NCI-H1930 (cell line): ENCODE data around the gene PDK1.
A peak's percentile ranks its signal among the peaks of the same experiment; 100 is the strongest.
"Not testable (repeated sequence)": the region's sequence is repeated elsewhere in the genome, so short reads cannot be mapped to it uniquely, and the experiment has no call there.

ENCODE experiments used
- DNase-seq, 2 experiments: peaks; one replicate each; lab custom pipeline; 2025; lab: John Stamatoyannopoulos, UW

Gene PDK1

DNA sequence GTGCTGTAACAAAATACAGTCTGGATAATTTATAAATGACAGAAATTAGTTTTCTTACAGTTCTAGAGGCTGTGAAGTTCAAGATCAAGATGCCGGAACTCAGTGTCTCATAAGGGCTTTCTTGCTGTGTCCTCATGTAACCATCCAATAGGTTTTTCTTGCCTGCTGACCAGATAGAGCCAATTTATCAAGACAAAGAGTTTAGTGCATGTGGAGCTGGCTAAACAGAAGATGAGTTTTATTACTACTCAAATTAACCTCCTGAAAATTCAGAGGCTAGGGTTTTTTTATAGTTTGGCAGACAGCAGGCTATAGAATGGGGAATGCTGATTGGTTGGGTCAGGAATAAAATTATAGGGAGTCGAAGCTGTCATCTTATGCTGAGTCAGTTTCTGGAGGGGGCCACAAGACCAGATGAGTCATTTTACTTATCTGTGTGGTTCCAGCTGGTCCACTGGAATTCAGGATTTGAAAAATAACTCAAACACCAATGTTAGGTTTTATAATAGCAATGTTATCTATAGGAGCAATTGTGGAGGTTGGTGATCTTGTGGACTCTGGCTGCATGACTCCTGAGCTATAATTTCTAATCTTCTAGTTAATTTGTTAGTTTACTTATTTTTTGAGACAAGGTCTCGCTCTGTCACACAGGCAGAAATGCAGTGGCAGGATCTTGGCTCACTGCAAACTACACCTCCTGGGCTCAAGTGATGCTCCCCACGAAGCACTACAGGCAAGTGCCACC, 3.2 kb upstream of the PDK1 start:
- DNase-seq, result no peak

DNA sequence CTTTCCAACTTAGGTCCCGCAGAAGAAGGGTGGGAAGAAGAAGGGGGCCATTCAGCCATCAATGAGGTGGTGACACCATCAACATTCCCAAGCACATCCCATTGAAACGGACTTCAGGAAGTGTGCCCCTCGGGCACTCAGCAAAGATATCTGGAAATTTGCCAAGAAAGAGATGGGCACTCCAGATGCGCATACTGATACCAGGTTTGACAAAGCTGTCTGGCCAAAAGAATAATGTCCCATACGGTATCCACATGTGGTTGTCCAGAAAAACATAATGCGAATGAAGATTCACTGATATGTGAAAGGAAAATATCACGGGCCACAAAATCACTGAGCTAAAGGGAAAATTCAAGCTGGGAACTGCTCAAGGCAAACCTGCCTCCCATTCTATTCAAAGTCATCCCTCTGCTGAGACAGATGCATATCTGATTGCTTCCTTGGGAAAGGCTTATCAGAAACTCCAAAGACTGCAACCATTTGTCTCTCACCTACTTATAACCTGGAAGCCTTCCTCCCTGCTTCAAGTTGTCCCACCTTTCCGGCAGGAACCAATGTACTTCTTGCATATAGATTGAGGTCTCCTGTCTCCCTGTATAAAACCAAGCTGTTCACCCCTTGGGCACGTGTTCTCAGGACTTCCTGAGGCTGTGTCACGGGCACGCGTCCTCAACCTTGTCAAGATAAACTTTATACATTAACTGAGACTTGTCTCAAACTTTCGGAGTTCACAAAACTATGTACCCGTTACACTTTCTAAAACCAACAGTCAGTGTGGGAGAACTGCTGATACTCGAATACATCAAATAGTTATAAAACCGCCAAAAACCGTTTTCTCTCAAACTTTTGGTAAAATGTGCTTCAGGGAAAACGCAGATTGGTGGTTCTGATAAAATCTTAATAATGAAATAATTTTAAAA, 1.3 kb upstream of the PDK1 start:
- no peak for DNase-seq

DNA sequence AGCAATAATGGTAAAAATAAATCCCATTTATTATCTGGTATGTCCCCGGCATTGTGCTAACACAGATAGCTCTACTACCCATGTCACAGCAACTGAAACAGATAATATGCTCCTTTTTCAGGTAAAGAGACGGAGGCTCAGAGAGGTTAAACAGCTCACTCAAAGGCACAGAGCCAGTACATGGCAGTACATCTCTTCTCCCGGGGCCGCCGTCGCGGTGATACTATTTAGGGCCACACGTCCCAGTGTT, 693 bp upstream of the PDK1 start:
- DNase-seq, result no peak

DNA sequence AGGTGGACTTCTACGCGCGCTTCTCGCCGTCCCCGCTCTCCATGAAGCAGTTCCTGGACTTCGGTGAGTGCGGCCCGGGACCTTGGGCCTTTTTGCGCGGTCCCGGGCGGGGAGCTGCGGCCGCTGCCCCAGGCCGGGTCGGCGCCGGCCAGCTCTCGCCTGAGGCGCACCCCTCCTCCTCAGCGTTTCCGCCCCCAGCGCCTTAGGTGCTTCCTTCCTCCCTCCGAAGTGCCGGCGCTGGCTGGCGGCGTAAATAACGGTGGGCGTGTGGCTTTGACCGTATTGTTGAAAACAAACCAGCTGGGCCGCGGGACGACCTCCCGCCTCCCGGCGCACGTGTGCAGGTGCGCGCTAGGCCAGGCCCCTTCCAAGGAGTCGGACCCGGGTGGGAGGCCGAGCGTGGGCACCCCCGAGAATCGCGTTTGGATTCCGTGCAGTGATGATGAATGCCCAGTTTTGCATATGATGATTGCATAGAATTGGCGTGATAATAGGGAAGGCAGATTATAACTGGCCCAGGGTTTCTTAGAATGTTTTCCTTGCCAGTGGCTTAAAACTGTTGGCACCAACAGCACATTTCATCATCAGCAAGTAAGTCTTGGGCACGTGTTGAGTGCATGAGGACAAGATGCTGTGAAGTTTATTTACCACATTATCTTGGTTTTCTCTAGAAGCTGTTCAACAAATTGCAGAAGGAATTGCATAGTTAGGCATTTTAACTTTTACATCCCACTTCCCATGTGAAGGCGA, 569 bp downstream of the PDK1 start:
- DNase-seq, result peak in 1 of 2 experiments; percentile 38

DNA sequence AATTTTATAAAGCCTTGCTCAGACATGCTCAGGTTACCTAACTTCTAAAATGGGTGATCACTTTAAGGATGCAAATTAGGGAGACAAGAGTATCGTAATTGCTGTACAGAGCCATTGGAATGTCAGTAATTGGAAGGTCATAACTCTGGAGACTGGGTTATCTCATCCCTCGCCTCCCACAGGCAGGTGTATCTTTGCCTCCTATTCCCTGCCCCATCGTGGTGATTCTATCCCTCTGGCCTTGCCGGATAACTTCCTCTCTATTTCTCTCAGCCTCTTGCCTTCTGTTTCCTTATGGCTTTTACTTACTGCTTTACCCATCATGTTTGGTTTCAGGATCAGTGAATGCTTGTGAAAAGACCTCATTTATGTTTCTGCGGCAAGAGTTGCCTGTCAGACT, 2.5 kb downstream of the PDK1 start:
- DNase-seq, result no peak

DNA sequence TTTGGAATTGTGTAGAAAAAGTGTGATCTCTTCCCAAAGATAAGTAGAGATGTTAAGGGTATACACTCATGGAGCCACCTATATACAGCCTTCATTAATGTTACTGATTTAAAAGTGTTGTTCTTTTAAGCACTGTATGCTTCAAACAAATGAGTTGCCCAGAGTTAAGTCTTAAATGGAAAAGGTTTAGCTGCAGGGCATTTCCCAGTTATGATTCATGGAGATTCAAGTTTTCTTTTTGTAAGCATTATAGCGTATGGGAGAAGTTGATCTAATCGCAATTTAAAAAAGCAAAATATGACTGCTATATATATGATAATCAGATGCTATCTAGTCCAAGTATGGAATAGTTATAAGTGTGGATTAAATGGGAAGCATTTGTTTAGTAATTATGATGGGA, 4.8 kb downstream of the PDK1 start:
- DNase-seq, result no peak

DNA sequence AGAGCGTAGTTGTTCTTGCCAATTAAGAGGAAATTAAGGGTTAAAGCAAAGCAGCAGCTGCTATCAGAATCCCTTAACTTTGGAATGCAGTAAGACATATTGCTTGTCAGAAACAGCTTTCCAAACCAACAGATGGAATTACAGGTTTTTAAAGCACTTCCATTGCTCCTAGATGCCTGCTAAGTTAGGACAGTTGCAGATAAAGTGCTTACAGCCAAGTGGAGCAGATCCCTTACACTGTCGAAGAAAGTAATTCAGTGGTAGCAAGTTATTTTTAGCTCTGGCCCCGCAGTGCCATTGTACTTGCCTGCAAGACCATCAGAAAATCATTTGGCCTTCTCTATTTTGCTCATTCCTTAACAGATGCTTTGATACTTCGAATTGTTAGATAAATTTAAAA, 5.4 kb downstream of the PDK1 start:
- no peak for DNase-seq

DNA sequence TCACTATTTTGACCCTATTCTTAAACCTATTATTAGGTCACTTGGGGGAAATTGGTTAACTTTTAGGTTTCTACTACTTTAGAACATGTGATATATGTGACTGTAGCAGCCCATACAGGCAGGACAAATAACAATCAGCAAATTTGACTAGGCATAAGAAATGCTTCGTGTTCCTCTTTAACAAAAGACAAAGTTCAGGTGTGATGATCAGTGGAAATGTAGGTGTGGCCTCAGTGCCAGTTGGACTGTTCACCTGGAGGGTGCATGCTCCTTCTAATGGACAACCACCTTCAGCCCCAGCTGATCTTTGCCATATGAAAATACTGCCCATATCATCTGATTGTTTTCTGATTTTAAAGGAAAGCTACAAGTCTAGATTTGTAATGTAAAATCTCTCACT, 6.4 kb downstream of the PDK1 start:
- DNase-seq, result no peak

DNA sequence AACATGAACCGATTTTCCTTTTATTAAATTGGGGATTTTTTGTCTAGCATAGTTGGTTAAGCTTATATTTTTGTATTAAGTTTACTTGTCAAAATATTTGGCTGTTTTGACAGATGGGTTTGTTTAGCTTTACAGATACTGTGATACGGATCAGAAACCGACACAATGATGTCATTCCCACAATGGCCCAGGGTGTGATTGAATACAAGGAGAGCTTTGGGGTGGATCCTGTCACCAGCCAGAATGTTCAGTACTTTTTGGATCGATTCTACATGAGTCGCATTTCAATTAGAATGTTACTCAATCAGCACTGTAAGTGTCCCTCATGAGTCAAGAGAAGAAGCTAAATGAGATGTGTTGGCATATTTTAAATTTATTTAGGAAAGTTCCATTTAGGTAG, 8.5 kb downstream of the PDK1 start:
- no peak for DNase-seq

DNA sequence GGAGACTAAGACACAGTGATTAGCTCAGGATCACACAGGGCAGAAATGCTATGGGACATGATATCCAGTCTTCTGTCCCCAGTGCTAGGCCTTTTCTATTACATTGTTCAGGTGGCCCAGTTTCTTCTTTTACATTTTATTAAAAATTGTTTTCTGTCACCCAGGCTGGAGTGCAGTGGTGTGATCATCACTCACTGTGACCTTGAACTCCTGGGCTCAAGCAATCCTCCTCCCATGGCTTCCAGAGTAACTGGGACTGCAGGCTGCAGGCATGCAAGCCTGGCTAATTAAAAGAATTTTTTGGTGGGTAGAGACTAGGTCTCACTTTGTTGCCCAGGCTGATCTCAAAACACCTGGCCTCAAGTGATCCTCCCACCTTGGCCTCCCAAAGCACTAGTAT, 15.4 kb downstream of the PDK1 start:
- DNase-seq, result no peak

DNA sequence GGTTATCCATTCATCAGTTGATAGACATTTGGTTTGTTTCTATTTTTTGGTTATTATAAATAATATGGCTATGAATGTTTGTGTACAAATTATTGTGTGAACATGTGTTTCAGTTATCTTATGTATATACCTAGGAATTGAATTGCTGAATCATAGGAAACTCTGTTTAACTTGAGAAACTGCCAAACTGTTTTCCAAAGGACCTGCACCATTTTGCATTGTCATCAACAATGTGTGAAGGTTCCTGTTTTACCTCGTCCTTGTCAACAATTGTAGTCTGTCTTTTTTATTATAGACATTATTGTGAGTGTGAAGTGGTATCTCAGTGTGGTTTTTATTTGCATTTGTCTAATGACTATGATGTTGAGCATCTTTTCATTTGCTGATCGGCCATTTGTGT, 17.1 kb downstream of the PDK1 start:
- DNase-seq, result no peak

DNA sequence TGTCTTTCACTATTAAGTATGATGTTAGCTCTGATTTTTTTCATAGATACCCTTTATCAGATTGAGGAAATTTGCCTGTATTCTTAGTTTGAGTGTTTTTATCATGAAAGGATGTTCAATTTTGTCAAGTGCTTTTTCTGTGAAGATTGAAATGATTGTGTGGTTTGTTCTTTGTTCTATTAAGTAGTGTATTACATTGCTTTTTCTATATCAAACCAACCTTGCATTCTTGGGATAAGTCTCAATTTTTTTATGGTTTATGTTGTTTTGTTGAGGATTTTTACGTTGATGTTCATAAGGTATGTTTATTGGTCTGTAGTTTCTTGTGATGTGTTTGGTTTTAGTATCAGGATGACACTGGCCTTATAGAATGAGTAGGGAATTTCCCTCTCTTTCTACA, 19.1 kb downstream of the PDK1 start:
- DNase-seq, result no peak

DNA sequence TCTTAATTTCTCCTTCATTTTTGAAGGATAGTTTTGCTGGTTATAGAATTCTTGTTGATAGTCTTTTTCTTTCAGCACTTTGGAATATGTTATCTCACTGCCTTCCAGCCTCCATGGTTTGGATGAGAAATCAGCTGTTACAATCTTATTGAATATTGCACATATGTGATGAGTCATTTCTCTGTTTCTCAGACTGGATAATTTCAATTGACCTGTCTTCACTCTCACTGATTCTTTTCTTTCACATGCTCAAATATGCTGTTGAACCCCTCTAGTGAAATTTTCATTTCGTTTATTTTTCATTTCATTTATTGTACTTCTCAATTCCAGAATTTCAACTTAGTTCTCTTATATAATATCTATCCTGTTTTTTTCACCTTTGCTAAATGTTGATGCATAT, 22.2 kb downstream of the PDK1 start:
- no peak for DNase-seq

DNA sequence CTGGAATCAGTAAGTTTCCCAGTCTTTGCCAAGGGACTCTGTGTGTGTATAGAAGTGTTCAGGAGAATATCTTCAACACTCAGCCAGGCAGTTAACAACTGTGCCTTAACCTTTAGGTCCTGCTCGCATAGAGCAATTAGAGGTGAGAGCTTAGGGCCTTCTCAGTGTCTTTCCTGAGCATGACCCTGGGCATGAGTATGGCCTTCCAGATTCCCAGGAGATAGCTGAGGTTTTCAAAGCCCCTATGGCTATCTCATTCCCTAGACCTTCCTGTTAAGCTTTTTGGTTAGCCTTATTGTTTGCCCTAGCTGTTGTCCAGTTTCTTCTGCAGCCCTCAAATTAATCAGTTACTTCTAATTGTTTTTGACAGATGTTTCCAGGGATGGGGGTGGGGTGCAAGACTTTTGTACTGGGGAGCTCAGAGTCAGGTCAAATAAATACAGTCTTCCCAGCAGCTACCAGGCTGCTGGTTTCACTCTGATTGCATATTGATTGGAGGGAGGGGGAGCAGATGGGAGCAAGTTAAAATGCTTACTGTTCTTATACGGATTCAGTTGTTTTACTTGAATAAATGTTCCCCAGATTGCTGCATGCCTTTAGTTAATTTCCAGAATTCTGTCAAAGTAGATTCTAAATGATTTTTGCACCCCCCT, 23.1 kb downstream of the PDK1 start:
- DNase-seq, result no peak

DNA sequence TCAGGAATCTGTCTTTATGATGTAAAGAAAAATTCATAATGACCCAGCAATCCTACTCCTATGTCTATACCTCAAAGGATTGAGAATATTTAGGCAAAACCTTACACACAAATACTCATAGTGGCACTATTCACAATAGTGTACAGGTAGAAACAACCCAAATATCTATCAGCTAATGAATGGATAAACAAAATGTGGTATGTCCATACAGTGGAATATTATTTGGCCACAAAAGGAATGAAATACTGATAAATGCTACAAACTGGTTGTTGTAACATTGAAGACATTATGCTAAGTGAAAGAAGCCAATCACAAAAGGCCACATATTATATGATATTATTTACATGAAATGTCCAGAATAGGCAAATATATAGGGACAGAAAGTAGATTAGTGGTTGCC, 24.7 kb downstream of the PDK1 start:
- DNase-seq, result no peak

DNA sequence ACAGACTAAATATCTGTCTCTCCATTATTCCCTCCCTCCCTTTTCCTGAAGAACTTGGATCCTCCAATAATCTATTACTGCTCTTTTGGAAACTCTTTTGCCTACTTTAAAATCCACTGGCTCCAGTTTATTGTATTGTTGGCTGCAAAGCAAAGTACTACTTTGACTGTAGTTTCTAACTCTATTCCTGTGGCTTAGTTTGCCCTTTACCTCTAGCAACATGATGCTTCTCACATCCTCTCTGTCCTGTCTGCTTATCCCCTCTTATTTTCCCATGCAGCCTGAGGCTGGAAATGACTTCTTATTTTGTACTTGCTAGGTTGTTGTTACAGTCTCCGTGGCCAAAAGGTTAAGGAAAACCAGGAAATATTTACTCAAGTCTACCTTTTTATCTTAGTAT, 26.8 kb downstream of the PDK1 start:
- no peak for DNase-seq

DNA sequence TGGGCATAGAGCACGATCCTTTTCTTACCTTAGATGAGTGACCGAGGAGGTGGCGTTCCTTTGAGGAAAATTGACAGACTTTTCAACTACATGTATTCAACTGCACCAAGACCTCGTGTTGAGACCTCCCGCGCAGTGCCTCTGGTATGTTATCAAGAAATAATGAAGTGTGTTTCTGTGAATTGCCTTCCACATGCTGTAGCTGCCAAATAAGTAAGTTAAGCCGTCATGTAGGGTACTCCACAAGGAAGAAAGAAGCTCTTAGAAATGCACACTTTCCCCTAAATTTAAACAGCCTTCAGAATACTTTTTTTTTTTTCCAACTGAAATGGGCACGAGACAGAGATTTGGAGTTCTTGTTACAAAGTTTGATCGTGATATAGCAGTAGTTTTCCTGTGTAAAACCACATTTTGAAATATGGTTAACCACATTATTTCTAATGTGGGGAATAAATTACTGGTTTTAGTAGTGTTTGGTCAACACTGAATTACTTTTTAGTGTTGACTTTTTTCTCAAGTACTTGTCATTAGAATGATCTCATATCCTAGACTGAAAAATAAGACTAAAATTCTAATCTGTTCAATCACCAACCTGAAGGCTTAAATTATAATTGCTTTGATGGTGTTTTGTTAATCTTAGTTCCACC, 30.5 kb downstream of the PDK1 start:
- no peak for DNase-seq

DNA sequence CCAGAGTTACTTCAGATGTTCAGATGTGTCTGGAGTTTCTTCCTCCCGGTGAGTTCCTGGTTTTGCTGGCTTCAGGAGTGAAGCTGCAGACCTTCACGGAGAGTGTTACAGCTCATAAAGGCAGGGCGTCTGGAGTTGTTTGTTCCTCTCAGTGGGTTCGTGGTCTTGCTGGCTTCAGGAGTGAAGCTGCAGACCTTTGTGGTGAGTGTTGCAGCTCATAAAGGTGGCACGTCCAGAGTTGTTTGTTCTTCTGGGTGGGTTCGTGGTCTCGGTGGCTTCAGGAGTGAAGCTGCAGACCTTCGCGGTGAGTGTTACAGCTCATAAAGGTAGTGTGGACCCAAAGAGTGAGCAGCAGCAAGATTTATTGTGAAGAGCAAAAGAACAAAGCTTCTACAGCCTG, 31.3 kb downstream of the PDK1 start:
- not testable (repeated sequence) for DNase-seq

DNA sequence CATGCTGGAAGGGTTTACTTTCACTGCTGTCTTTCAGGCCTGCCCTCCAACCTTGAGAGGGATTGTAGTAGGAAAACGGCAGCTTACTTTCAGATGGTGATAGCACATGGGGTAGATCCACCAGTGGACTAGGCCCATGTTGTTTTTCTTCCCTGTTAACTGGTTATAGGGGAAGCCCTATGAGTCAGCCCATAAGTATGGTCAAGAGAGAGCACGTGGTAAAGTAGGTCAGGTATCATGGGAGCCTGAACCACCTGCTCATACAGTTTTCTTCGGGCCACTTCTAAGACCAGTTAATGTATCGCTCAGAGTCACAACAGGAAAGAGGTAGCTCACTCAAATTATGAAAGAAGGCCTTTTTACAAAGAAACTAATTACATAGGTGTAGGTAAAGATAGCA, 33.0 kb downstream of the PDK1 start:
- no peak for DNase-seq

DNA sequence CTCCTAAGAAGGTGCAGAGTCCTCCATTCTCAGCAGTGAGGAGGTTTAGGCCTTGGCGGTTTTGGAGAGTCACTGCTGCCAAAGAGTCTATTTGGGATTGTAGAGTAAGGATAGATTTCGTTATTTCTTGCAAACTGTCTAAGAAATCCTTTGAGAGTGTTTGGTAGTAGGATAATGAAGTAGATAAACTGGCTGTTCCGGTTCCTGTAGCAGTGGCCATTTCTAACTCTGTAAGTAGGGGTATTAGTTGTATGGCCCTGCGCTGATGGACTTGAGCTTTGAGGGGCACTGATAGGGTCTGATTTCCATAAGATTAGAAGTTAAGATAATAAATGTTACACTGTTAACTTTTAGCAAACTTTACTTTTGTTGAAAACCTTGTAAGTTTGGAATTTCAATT, 35.5 kb downstream of the PDK1 start:
- DNase-seq, result not testable (repeated sequence)

DNA sequence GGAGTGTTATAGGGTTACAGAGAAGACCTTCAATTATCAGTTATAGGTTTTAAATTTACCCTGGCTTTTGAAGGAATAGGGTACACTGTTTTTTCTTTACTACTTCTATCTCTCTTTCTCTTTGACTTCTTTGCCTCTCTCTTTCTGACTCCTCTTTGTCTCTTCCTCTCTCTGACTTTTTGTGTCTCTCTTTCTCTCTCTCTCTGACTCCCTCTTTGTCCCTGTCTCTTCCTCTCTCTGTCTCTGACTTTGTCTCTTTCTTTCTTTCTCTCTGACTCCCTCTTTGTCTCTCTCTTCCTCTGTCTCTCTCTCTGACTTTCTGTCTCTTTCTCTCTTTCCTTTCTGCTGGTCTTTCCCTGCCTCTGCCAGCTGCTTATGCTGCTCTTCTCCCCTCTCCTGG, 36.3 kb downstream of the PDK1 start:
- DNase-seq, result not testable (repeated sequence)

DNA sequence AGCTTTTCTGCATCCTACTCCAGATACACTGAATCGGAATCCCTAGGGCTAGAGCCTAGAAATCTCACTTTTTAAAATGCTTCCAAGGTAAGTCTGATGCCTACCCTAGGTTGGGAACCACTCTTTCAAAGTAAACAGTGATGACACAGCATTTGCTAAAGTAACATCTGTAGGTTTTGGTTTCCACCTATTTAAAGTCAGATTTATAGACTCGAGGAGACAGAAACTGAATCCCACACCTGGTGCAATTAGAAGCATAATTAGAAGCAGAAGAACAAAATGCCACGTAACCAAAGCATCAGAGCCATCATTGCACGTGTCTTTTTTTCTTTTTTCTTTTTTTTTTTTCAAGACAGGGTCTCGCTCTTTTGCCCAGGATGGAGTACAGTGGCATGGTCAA, 40.9 kb downstream of the PDK1 start:
- DNase-seq, result no peak
